HepG2 (cell line): ENCODE data around the gene P4HB. TPM values are rescaled to one million over a fixed set of nuclear protein-coding genes. Genes with fewer than 3 reads are reported as not detected.

Experiments
- ATAC-seq: fragments of 200-7000 bp; cut with Tn5 transposase; 3 replicates; pipeline ENCODE4 v1.9.1; 2020; ENCODE audit warnings: mild to moderate bottlenecking, moderate library complexity
- BruUV-seq: library from RNA; stranded (reverse); fragments of 400-500 nt; replicated peaks from 2 replicates; lab custom pipeline; 2021; lab: Mats Ljungman, UMichigan
- CTCF ChIA-PET: fragments of 300-600 bp; formaldehyde crosslinking; extraction: SDS; loops from one replicate; lab custom pipeline; 2021; ENCODE audit warnings: low total read pairs, inconsistent platforms, low intra/inter-chr PET ratio; lab: Yijun Ruan, JAX
- POLR2A ChIA-PET: fragments of 350-600 bp; sonication (Branson Sonifier 250); formaldehyde crosslinking; loops from one replicate; lab custom pipeline; 2020; ENCODE audit warnings: antibody characterized with exemption, inconsistent platforms; lab: Yijun Ruan, JAX
- DNase-seq: peaks from one replicate; pipeline ENCODE4 v3.0.0-alpha.2; 2015; ENCODE audit warnings: low spot score
- FAIRE-seq: peaks from 3 replicates; lab custom pipeline; 2011; peaks lifted over from hg19 to GRCh38; lab: Jason Lieb, UNC
- H2AFZ ChIP-seq: one replicate; pipeline ENCODE4 v1.6.1; 2011; ENCODE audit warnings: low read length, inconsistent platforms
- H3K27ac ChIP-seq: fragments of 300-600 bp; 3 replicates; pipeline ENCODE4 v1.8.0; 2011; ENCODE audit warnings: mixed run types, mild to moderate bottlenecking, mixed read lengths, low read length, inconsistent platforms; ENCODE audit not compliant: insufficient read depth; ENCODE audit errors: extremely low read length
- H3K27me3 ChIP-seq, 2 experiments: fragments of 200-600 bp in 1 of 2; 2 replicates in 1 of 2; 3 replicates in 1 of 2; pipeline versions ENCODE4 v1.6.0 to v1.8.0; 2011; ENCODE audit warnings: low read length in 2 of 2, mild to moderate bottlenecking in 2 of 2, moderate library complexity in 2 of 2, inconsistent platforms in 1 of 2; ENCODE audit not compliant: insufficient read depth in 2 of 2, control insufficient read depth in 1 of 2
- H3K36me3 ChIP-seq, 2 experiments: fragments of 200-600 bp in 1 of 2; replicated peaks in 1 of 2; 2 replicates in 1 of 2; 3 replicates in 1 of 2; pipeline versions ENCODE4 v1.5.1 to v1.8.0; 2011; ENCODE audit warnings: low read length in 2 of 2, inconsistent platforms in 1 of 2; ENCODE audit not compliant: insufficient read depth in 2 of 2, control insufficient read depth in 1 of 2
- H3K4me1 ChIP-seq: 2 replicates; pipeline ENCODE4 v1.5.1; 2012; ENCODE audit warnings: low read length, inconsistent platforms; ENCODE audit not compliant: insufficient read depth
- H3K4me2 ChIP-seq: 2 replicates; pipeline ENCODE4 v1.6.0; 2011; ENCODE audit warnings: low read depth, low read length, inconsistent platforms
- H3K4me3 ChIP-seq, 3 experiments: fragments of 200-600 bp in 1 of 3; sonication (generic), shearing (Covaris generic) in 1 of 3; replicated peaks in 1 of 3; 2 replicates each; pipeline ENCODE4 v1.5.1; 2011 to 2016; ENCODE audit warnings: low read length in 3 of 3, inconsistent platforms in 2 of 3, low read depth in 2 of 3, mild to moderate bottlenecking in 2 of 3, control low read depth in 1 of 3, mixed read lengths in 1 of 3; ENCODE audit not compliant: insufficient read depth in 1 of 3
- H3K79me2 ChIP-seq: one replicate; pipeline ENCODE4 v1.6.1; 2011; ENCODE audit warnings: low read length, inconsistent platforms; ENCODE audit not compliant: insufficient read depth
- H3K9ac ChIP-seq: 2 replicates; pipeline ENCODE4 v1.6.0; 2011; ENCODE audit warnings: mild to moderate bottlenecking, low read depth, low read length, inconsistent platforms; ENCODE audit not compliant: insufficient read depth
- H3K9me3 ChIP-seq: 2 replicates; pipeline ENCODE4 v1.5.1; 2012; ENCODE audit warnings: mild to moderate bottlenecking, low read length
- H4K20me1 ChIP-seq: 2 replicates; pipeline ENCODE4 v1.6.0; 2011; ENCODE audit warnings: inconsistent platforms, mild to moderate bottlenecking, low read length, moderate library complexity; ENCODE audit not compliant: insufficient read depth
- ADNP ChIP-seq: sonication (generic); formaldehyde crosslinking; IDR thresholded peaks from 2 replicates; pipeline ENCODE4 v1.4.0; 2020; ENCODE audit warnings: missing genetic modification reagents
- AGO2 ChIP-seq: fragments of 200-400 bp; formaldehyde crosslinking; optimal IDR thresholded peaks from 2 replicates; pipeline ENCODE3; 2017; ENCODE audit warnings: mild to moderate bottlenecking, low read depth, low read length, moderate library complexity
- CAMTA2 ChIP-seq: sonication (generic); formaldehyde crosslinking; IDR thresholded peaks from 2 replicates; pipeline ENCODE4 v1.4.0; 2020; ENCODE audit warnings: mild to moderate bottlenecking, missing genetic modification reagents, borderline replicate concordance
- DR1 ChIP-seq: sonication (generic); formaldehyde crosslinking; IDR thresholded peaks from 2 replicates; pipeline ENCODE4 v1.8.0; 2021; ENCODE audit warnings: mild to moderate bottlenecking, missing genetic modification reagents, inconsistent platforms
- FOXK2 ChIP-seq: fragments of 450-650 bp; IDR thresholded peaks from 2 replicates; pipeline ENCODE4 v1.6.1; 2016
- GATAD2A ChIP-seq: IDR thresholded peaks from 2 replicates; pipeline ENCODE4 v1.6.1; 2016
- HES4 ChIP-seq: sonication (generic); formaldehyde crosslinking; IDR thresholded peaks from 2 replicates; pipeline ENCODE4 v1.9.0; 2021; ENCODE audit warnings: mild to moderate bottlenecking, missing genetic modification reagents, borderline replicate concordance
- KDM2A ChIP-seq: sonication (generic); formaldehyde crosslinking; IDR thresholded peaks from 2 replicates; pipeline ENCODE4 v1.4.0; 2020; ENCODE audit warnings: low read depth, missing genetic modification reagents, borderline replicate concordance
- MYPOP ChIP-seq: sonication (generic); formaldehyde crosslinking; IDR thresholded peaks from 2 replicates; pipeline ENCODE4 v1.8.1; 2023; ENCODE audit warnings: mild to moderate bottlenecking, moderate library complexity, missing genetic modification reagents
- NAIF1 ChIP-seq: sonication (generic); formaldehyde crosslinking; IDR thresholded peaks from 2 replicates; pipeline ENCODE4 v1.5.0; 2020; ENCODE audit warnings: mild to moderate bottlenecking, missing genetic modification reagents, borderline replicate concordance
- NBN ChIP-seq: fragments of 450-650 bp; conservative IDR thresholded peaks from 2 replicates; pipeline ENCODE4 v1.6.1; 2017
- PCBP1 ChIP-seq: fragments of 200-400 bp; formaldehyde crosslinking; IDR thresholded peaks from 2 replicates; pipeline ENCODE4 v1.6.1; 2017; ENCODE audit warnings: mild to moderate bottlenecking, low read depth, low read length, borderline replicate concordance
- TARDBP ChIP-seq: sonication (generic); formaldehyde crosslinking; IDR thresholded peaks from 2 replicates; pipeline ENCODE4 v1.8.0; 2022; ENCODE audit warnings: mild to moderate bottlenecking, missing genetic modification reagents
- TBL1XR1 ChIP-seq: fragments of 150-350 bp; IDR thresholded peaks from 2 replicates; pipeline ENCODE4 v1.6.1; 2014; ENCODE audit warnings: borderline replicate concordance, low read length; ENCODE audit not compliant: partially characterized antibody
- ZFP82 ChIP-seq: sonication (generic); formaldehyde crosslinking; IDR thresholded peaks from 2 replicates; pipeline ENCODE4 v1.5.1; 2020; ENCODE audit warnings: mild to moderate bottlenecking, missing genetic modification reagents, borderline replicate concordance
- ZKSCAN1 ChIP-seq: fragments of 150-350 bp; IDR thresholded peaks from 2 replicates; pipeline ENCODE4 v1.6.1; 2014; ENCODE audit warnings: low read length
- ZNF10 ChIP-seq: sonication (generic); formaldehyde crosslinking; IDR thresholded peaks from 2 replicates; pipeline ENCODE4 v1.4.0; 2020; ENCODE audit warnings: mild to moderate bottlenecking, low read depth, missing genetic modification reagents, borderline replicate concordance
- ZNF343 ChIP-seq: sonication (generic); formaldehyde crosslinking; IDR thresholded peaks from 2 replicates; pipeline ENCODE4 v1.4.0; 2020; ENCODE audit warnings: mild to moderate bottlenecking, missing genetic modification reagents
- WGBS: methylation state at CpG from one replicate; pipeline ENCODE4 v1.1.6; 2017; ENCODE audit warnings: low lambda C conversion rate; 5-methylcytosine and 5-hydroxymethylcytosine counted together
- in situ Hi-C: cut with HindIII; loops from 2 replicates; pipeline ENCODE4 v1.10.0; 2017; ENCODE audit warnings: low pct_unique_long_range_greater_than_20kb; ENCODE audit not compliant: extremely low pct_ligation_motif_present
- intact Hi-C: fragments of 100-400 bp; cut with micrococcal nuclease; formaldehyde crosslinking; loops from one replicate; pipeline ENCODE4 v1.10.0; 2022; ENCODE audit not compliant: unreplicated experiment
- polyA plus RNA-seq, 8 experiments: library from polyadenylated mRNA; depleted of rRNA in 3 of 8; stranded (reverse) in 7 of 8; unstranded in 1 of 8; fragments of >200 nt; fragmentation: Illumina TruSeq in 4 of 8; extraction: Trizol in 4 of 8; gene quantifications; 2 replicates each; pipeline versions ENCODE4 v1.2.1 to v1.2.3, GENCODE V29; 2011 to 2016; ENCODE audit warnings: low read depth in 4 of 8, missing spikeins in 1 of 8, mixed read lengths in 1 of 8; ENCODE audit not compliant: insufficient read depth in 1 of 8
- total RNA-seq, 5 experiments: library from RNA; depleted of rRNA; stranded (reverse); fragments of >200 nt; fragmentation: Illumina TruSeq; extraction: Trizol; gene quantifications; 2 replicates each; pipeline ENCODE4 v1.2.3, GENCODE V29; 2016; ENCODE audit warnings: low read depth in 1 of 5

P4HB gene
- total and polyA plus RNA-seq, 2 of the 13 experiments (the other 11 are each of a cell fraction or from before 2014, with no cell fraction given) = 185 to 782 TPM

GRCh38 chr17:81819708-81820107 lies 40.6 kb downstream of the P4HB start:
- ChIA-PET CTCF (interaction anchor here (2.5 kb wide), 1 partner anchor 86 kb away, joined by 8 read pairs; no protein-coding TSS in a partner anchor), POLR2A (interaction anchor here (0.6 to 1.0 kb wide), 4 partner anchors 13 to 148 kb away, joined by 3 to 6 read pairs (median 4); no protein-coding TSS in a partner anchor)
- Histone ChIP-seq H3K79me2 (no peaks in the 10 kb centered on the region), H3K9me3 (no peaks in the 10 kb centered on the region), H3K9ac (no peak overlapping the region), H3K27ac (no peak overlapping the region), H4K20me1 (no peaks in the 10 kb centered on the region), H3K27me3 (peaks cover 0 to 3% of the 10 kb centered on the region in 2 experiments; a peak in 2 of 5 replicates), H3K4me2 (no peak overlapping the region), H3K4me3 (no peak overlapping the region), H3K36me3 (peaks cover 2 to 6% of the 10 kb centered on the region in 2 experiments; a peak in 2 of 5 replicates), H2AFZ (no peak overlapping the region), H3K4me1 (peaks cover 49% of the 10 kb centered on the region)
- in situ Hi-C loops = no loop called here
- no peak for FAIRE-seq
- DNase-seq = no peak
- peak; percentile 76; the same call in 1 of the 2 replicates for TF ChIP-seq PCBP1
- no peak for TF ChIP-seq HES4 (CRISPR knock-in tag)
- TF ChIP-seq CAMTA2 = no peak
- TF ChIP-seq KDM2A (CRISPR knock-in tag) = peak; percentile 18; the same call in 1 of the 2 replicates
- no peak for TF ChIP-seq ADNP (CRISPR knock-in tag)
- TF ChIP-seq GATAD2A (CRISPR knock-in tag) = no peak
- TF ChIP-seq AGO2 = peak; percentile 43
- no peak for TF ChIP-seq FOXK2
- TF ChIP-seq ZKSCAN1 = no peak
- no TSS peak for BruUV-seq
- intact Hi-C loops = loop anchor here (5.0 kb wide), 1 partner anchor 43 kb away; the partner anchor contains the start of gene P4HB
- 50% methylated on average over 12 of the region's 13 CpGs for WGBS
- ATAC-seq = no peak

- Histone ChIP-seq H3K4me2 (peak overlapping the region; percentile 28; the same call in 1 of the 2 replicates), H3K4me1 (peaks cover 53% of the 10 kb centered on the region), H3K4me3 (no peak overlapping the region), H2AFZ (peak overlapping the region; percentile 12), H3K27ac (no peak overlapping the region), H3K79me2 (no peaks in the 10 kb centered on the region), H3K9ac (no peak overlapping the region), H3K9me3 (no peaks in the 10 kb centered on the region), H3K36me3 (peaks cover under 1 to 2% of the 10 kb centered on the region in 2 experiments; a peak in 2 of 5 replicates), H4K20me1 (no peaks in the 10 kb centered on the region), H3K27me3 (peaks cover 3% of the 10 kb centered on the region in 2 experiments; a peak in 2 of 5 replicates)
- BruUV-seq = no TSS peak
- no peak for DNase-seq
- WGBS = 19% methylated on average over 7 of the region's 7 CpGs
- intact Hi-C loops = no loop called here
- POLR2A ChIA-PET = interaction anchor here (0.7 to 2.4 kb wide), 2 partner anchors 11 to 16 kb away, joined by 3 to 10 read pairs; partner anchors contain the start of gene MCRIP1
- in situ Hi-C loops = no loop called here
- FAIRE-seq = no peak
- ATAC-seq = no peak
- CTCF ChIA-PET = no interaction called here
- TF ChIP-seq ZNF10 (CRISPR knock-in tag) (no peak), NBN (no peak), ZFP82 (CRISPR knock-in tag) (no peak), ZNF343 (no peak), TBL1XR1 (no peak), MYPOP (CRISPR knock-in tag) (no peak), DR1 (CRISPR knock-in tag) (no peak), TARDBP (CRISPR knock-in tag) (no peak), NAIF1 (CRISPR knock-in tag) (no peak)
Measured at GRCh38 chr17:81817758-81818147, 42.6 kb downstream of the P4HB start.
